Gastroesophageal sphincter (tissue), 3 donors: ENCODE results near the gene APOL2.

Experiments
- CTCF ChIP-seq, 4 experiments: fragments of 200-600 bp in 2 of 4; fragments of 450-650 bp in 2 of 4; sonication (generic) in 1 of 4; IDR thresholded peaks; one replicate each; pipeline ENCODE4 v1.5.1; 2017 to 2019; ENCODE audit warnings: antibody characterized with exemption in 4 of 4, mild to moderate bottlenecking in 2 of 4, moderate library complexity in 2 of 4
- EP300 ChIP-seq: sonication (generic); formaldehyde crosslinking; IDR thresholded peaks from one replicate; pipeline ENCODE4 v1.6.1; 2017; ENCODE audit warnings: antibody characterized with exemption, mild to moderate bottlenecking
- POLR2AphosphoS5 ChIP-seq: sonication (generic); formaldehyde crosslinking; IDR thresholded peaks from one replicate; pipeline ENCODE4 v1.6.1; 2017; ENCODE audit warnings: antibody characterized with exemption

DNA sequence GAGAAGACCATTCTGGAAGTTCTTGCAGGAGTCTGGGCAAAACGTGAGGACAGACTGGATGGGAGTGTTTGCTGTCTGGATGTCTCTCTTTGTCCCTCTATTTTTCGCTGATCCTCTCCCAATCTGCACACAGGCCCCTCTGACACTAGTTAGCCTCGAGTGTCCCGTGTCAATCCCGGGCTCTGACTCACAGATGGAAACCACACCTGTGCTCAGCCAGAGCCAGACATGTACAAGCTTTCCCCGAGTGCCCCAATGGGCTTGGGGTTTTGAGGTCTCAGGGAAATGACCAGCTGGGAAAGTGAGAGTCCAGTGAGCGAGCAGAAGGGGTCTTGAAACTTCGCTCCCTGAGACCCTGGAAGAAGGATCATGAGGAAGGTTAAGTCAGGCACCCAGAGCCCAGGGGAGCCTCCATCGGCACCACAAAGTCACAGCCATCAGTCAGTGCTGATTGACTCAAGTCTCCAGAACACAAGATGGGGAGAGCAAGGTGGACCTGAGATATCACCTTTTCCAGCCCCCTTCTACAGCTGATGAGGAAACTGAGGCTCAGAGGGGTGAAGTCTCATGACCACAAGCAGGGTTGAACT, 13.9 kb downstream of the APOL2 start:
- TF ChIP-seq POLR2AphosphoS5 (no peak), CTCF (IDR thresholded peaks at IDR 0.05) (no peak), EP300 (no peak)
